CD4-positive, alpha-beta T cell (primary cell): Measurements from ENCODE around the gene PRR16. TPM values are rescaled to one million over a fixed set of nuclear protein-coding genes. Genes with fewer than 3 reads are reported as not detected.

ENCODE experiments used
- ATAC-seq: fragments of 200-7000 bp; cut with Tn5 transposase; one replicate; pipeline ENCODE4 v1.10.0; 2022; ENCODE audit warnings: mild to moderate bottlenecking; ENCODE audit not compliant: poor library complexity
- CTCF ChIA-PET: fragments of 350-600 bp; sonication (Branson Sonifier 250); formaldehyde crosslinking; loops from one replicate; lab custom pipeline; 2021; ENCODE audit warnings: antibody characterized with exemption, inconsistent platforms; lab: Charles Lee
- POLR2A ChIA-PET: fragments of 350-600 bp; sonication (Branson Sonifier 250); formaldehyde crosslinking; loops from one replicate; lab custom pipeline; 2021; ENCODE audit warnings: antibody characterized with exemption, inconsistent platforms; lab: Charles Lee
- DNase-seq, 14 experiments: peaks; one replicate each; pipeline ENCODE4 v3.0.0-alpha.2; 2013 to 2020; ENCODE audit warnings: mixed read lengths in 2 of 14
- H3K27ac ChIP-seq, 2 donors: one replicate each; pipeline versions ENCODE4 v1.5.1 to v1.7.0; 2013; ENCODE audit warnings: low read length in 2 of 2, low read depth in 1 of 2, mild to moderate bottlenecking in 1 of 2
- H3K27me3 ChIP-seq, 2 experiments: 1 replicate in 1 of 2; 2 replicates in 1 of 2; pipeline versions ENCODE4 v1.6.1 to v1.7.0; 2013; ENCODE audit warnings: low read length in 2 of 2, control low read depth in 1 of 2, mild to moderate bottlenecking in 1 of 2, moderate library complexity in 1 of 2; ENCODE audit not compliant: insufficient read depth in 2 of 2, control insufficient read depth in 1 of 2
- H3K36me3 ChIP-seq: one replicate; pipeline ENCODE4 v1.6.1; 2013; ENCODE audit warnings: low read length, control low read depth; ENCODE audit not compliant: insufficient read depth
- H3K4me1 ChIP-seq: one replicate; pipeline ENCODE4 v1.6.1; 2013; ENCODE audit warnings: low read length, control low read depth; ENCODE audit not compliant: insufficient read depth
- H3K4me3 ChIP-seq: one replicate; pipeline ENCODE4 v1.5.1; 2013; ENCODE audit warnings: mild to moderate bottlenecking, low read length, moderate library complexity
- H3K9me3 ChIP-seq, 2 experiments: 1 replicate in 1 of 2; 2 replicates in 1 of 2; pipeline versions ENCODE4 v1.6.1 to v1.7.0; 2013; ENCODE audit warnings: low read length in 2 of 2, mild to moderate bottlenecking in 2 of 2, control low read depth in 1 of 2, moderate library complexity in 1 of 2; ENCODE audit not compliant: control insufficient read depth in 1 of 2, insufficient read depth in 1 of 2
- H3K27ac Mint-ChIP-seq: one replicate; pipeline ENCODE4 v1.8.0; 2020; ENCODE audit warnings: mixed read lengths
- H3K27me3 Mint-ChIP-seq: one replicate; pipeline ENCODE4 v1.8.0; 2021; ENCODE audit warnings: mixed read lengths
- H3K36me3 Mint-ChIP-seq: one replicate; pipeline ENCODE4 v1.8.0; 2021; ENCODE audit warnings: low read depth, mixed read lengths
- H3K4me1 Mint-ChIP-seq: one replicate; pipeline ENCODE4 v1.8.0; 2021; ENCODE audit warnings: low read depth, mixed read lengths
- H3K4me3 Mint-ChIP-seq: one replicate; pipeline ENCODE4 v1.8.0; 2020; ENCODE audit warnings: mild to moderate bottlenecking, mixed read lengths
- H3K9me3 Mint-ChIP-seq: one replicate; pipeline ENCODE4 v1.8.0; 2020; ENCODE audit warnings: mixed read lengths
- intact Hi-C, 2 experiments: fragments of 100-400 bp; cut with DNase I in 1 of 2; cut with micrococcal nuclease in 1 of 2; formaldehyde crosslinking; loops; one replicate each; pipeline versions ENCODE4 v1.15.1 to v1.9.0; 2023 to 2025; cut with DNase I, micrococcal nuclease
- total RNA-seq, 174 experiments: library from RNA in 2 of 174; stranded (reverse) in 2 of 174; gene quantifications; one replicate each; pipeline ENCODE4 v1.2.3 and lab custom pipeline; 2021 to 2026
- TF ChIP-seq, protein P1 (sequence below): fragments of 200-600 bp; IDR thresholded peaks from one replicate; pipeline ENCODE4 v1.8.0; 2022; ENCODE audit warnings: antibody characterized with exemption, mild to moderate bottlenecking

The PRR16 gene
- total RNA-seq, 2 experiments from 2014 or later = not detected

GRCh38 chr5:120657104-120657503 is 193.0 kb downstream of the PRR16 start:
- H3K4me1 ChIP-seq = no peaks in the 10 kb centered on the region
- H3K36me3 ChIP-seq = no peaks in the 10 kb centered on the region
- ATAC-seq = no peak
- Mint-ChIP-seq H3K27me3 (no peaks in the 10 kb centered on the region), H3K4me1 (no peaks in the 10 kb centered on the region), H3K4me3 (no peak overlapping the region), H3K27ac (no peak overlapping the region), H3K36me3 (no peaks in the 10 kb centered on the region), H3K9me3 (peaks cover 5% of the 10 kb centered on the region)
- no peak overlapping the region for H3K4me3 ChIP-seq
- no peaks in the 10 kb centered on the region for H3K27me3 ChIP-seq
- POLR2A ChIA-PET = no interaction called here
- CTCF ChIA-PET = no interaction called here
- no peak for DNase-seq
- TF ChIP-seq, protein P1, sequence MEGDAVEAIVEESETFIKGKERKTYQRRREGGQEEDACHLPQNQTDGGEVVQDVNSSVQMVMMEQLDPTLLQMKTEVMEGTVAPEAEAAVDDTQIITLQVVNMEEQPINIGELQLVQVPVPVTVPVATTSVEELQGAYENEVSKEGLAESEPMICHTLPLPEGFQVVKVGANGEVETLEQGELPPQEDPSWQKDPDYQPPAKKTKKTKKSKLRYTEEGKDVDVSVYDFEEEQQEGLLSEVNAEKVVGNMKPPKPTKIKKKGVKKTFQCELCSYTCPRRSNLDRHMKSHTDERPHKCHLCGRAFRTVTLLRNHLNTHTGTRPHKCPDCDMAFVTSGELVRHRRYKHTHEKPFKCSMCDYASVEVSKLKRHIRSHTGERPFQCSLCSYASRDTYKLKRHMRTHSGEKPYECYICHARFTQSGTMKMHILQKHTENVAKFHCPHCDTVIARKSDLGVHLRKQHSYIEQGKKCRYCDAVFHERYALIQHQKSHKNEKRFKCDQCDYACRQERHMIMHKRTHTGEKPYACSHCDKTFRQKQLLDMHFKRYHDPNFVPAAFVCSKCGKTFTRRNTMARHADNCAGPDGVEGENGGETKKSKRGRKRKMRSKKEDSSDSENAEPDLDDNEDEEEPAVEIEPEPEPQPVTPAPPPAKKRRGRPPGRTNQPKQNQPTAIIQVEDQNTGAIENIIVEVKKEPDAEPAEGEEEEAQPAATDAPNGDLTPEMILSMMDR = no peak
- H3K9me3 ChIP-seq = no peaks in the 10 kb centered on the region
- intact Hi-C loops = loop anchor here in 1 of 2 experiments (10.0 kb wide), 1 partner anchor 1288 kb away; no protein-coding TSS in a partner anchor
- no peak overlapping the region for H3K27ac ChIP-seq

DNA sequence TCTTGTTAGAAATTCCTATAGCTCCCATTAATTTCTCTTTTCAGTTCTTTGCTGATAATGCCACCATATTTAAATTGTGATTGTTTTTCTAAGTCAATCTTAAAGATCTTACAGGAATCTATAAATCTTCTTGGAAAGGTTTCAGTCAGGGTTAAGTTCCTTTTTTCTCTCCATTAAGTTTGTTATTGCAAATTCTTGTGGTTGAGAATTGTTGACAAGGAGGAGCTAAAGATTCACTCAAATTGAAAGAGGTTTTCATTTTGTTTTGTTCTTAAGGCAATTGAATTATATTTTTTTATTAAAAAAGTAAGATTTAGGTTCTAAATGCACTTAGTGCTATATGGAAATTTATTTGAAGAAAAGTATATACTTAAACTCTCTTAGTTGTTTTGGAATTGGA is 213.4 kb downstream of the PRR16 start:
- Mint-ChIP-seq H3K9me3 (peaks cover 7% of the 10 kb centered on the region), H3K27me3 (no peaks in the 10 kb centered on the region), H3K4me1 (no peaks in the 10 kb centered on the region), H3K36me3 (no peaks in the 10 kb centered on the region), H3K27ac (no peak overlapping the region), H3K4me3 (no peak overlapping the region)
- H3K27me3 ChIP-seq = no peaks in the 10 kb centered on the region
- intact Hi-C loops = no loop called here
- TF ChIP-seq, protein P1 = no peak
- CTCF ChIA-PET = no interaction called here
- H3K4me1 ChIP-seq = no peaks in the 10 kb centered on the region
- peaks cover 0 to 4% of the 10 kb centered on the region in 2 experiments for H3K9me3 ChIP-seq
- DNase-seq = no peak
- H3K27ac ChIP-seq = no peak overlapping the region
- H3K36me3 ChIP-seq = no peaks in the 10 kb centered on the region
- H3K4me3 ChIP-seq = no peak overlapping the region
- POLR2A ChIA-PET = no interaction called here
- ATAC-seq = no peak

DNA sequence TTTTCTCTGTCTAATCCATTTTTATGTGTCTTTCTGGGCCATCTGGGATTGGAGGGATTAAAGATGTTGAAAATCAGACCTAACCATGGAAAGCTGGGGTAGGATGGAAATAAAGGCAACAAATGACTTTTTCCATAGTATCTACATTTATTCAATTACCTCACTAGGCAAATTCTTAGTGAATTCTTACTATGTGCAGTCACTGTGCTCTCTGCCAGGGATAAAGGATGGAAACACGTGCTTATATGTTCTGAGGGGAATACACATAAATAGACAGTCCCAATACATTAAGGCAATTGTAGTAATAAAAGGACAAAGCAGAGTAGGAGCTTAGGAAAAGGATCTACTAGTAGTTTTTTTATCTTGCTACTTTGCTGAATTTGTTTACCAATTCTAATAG is 214.2 kb downstream of the PRR16 start:
- TF ChIP-seq, protein P1 = no peak
- H3K27ac Mint-ChIP-seq = no peak overlapping the region
- ATAC-seq = no peak
- Histone ChIP-seq H3K4me1 (no peaks in the 10 kb centered on the region), H3K27ac (no peak overlapping the region), H3K4me3 (no peak overlapping the region), H3K36me3 (no peaks in the 10 kb centered on the region), H3K9me3 (peaks cover 0 to 4% of the 10 kb centered on the region in 2 experiments), H3K27me3 (no peaks in the 10 kb centered on the region)
- H3K9me3 Mint-ChIP-seq = peaks cover 7% of the 10 kb centered on the region
- no peaks in the 10 kb centered on the region for H3K4me1 Mint-ChIP-seq
- CTCF ChIA-PET = no interaction called here
- H3K27me3 Mint-ChIP-seq = no peaks in the 10 kb centered on the region
- POLR2A ChIA-PET = no interaction called here
- no peak overlapping the region for H3K4me3 Mint-ChIP-seq
- H3K36me3 Mint-ChIP-seq = no peaks in the 10 kb centered on the region
- no peak for DNase-seq
- intact Hi-C loops = no loop called here
